ENCODE measurements around the gene LCA5.
"Not testable (repeated sequence)": the region's sequence is repeated elsewhere in the genome, so short reads cannot be mapped to it uniquely, and the experiment has no call there.

The LCA5 gene

GRCh38 chr6:79536585-79536953 is 661 bp downstream of the LCA5 start:
- DNase-seq = no peak

- not testable (repeated sequence) for DNase-seq
These were observed 7.7 kb downstream of the LCA5 start for GRCh38 chr6:79529567-79529966.

- no peak for DNase-seq
These were observed 10.3 kb downstream of the LCA5 start for GRCh38 chr6:79526897-79527296.

- DNase-seq = no peak
These were observed 11.7 kb downstream of the LCA5 start for GRCh38 chr6:79525272-79526100.

GRCh38 chr6:79524065-79524464 is 13.2 kb downstream of the LCA5 start:
- no peak for DNase-seq

- no peak for DNase-seq
These were observed 14.6 kb downstream of the LCA5 start for GRCh38 chr6:79522609-79523008.

- no peak for DNase-seq
These were observed 16.7 kb downstream of the LCA5 start for GRCh38 chr6:79520534-79520933.

- no peak for DNase-seq
These were observed 18.4 kb downstream of the LCA5 start for GRCh38 chr6:79518842-79519241.

GRCh38 chr6:79515436-79515835 is 21.8 kb downstream of the LCA5 start:
- DNase-seq = no peak

GRCh38 chr6:79513111-79513510 is 24.1 kb downstream of the LCA5 start:
- no peak for DNase-seq

GRCh38 chr6:79512014-79512413 is 25.2 kb downstream of the LCA5 start:
- DNase-seq = no peak

GRCh38 chr6:79510707-79511106 is 26.5 kb downstream of the LCA5 start:
- DNase-seq = no peak

GRCh38 chr6:79506251-79506650 is 31.0 kb downstream of the LCA5 start:
- DNase-seq = no peak

- no peak for DNase-seq
These were observed 32.9 kb downstream of the LCA5 start for GRCh38 chr6:79504372-79504771.

GRCh38 chr6:79498842-79499241 is 38.4 kb downstream of the LCA5 start:
- DNase-seq = no peak

- DNase-seq = no peak
These were observed 42.0 kb downstream of the LCA5 start for GRCh38 chr6:79495246-79495645.

GRCh38 chr6:79494841-79495240 is 42.4 kb downstream of the LCA5 start:
- DNase-seq = no peak

GRCh38 chr6:79470728-79471127 is 66.5 kb downstream of the LCA5 start:
- no peak for DNase-seq

GRCh38 chr6:79469376-79470246 is 67.6 kb downstream of the LCA5 start:
- no peak for DNase-seq

- no peak for DNase-seq
These were observed 68.6 kb downstream of the LCA5 start for GRCh38 chr6:79468587-79468986.

GRCh38 chr6:79468116-79468515 is 69.1 kb downstream of the LCA5 start:
- no peak for DNase-seq

- DNase-seq = peak in 1 of 2 donors; percentile 65
These were observed 69.5 kb downstream of the LCA5 start for GRCh38 chr6:79467716-79468115.

GRCh38 chr6:79466207-79466834 is 70.9 kb downstream of the LCA5 start:
- DNase-seq = peak in 1 of 2 donors; percentile 42

GRCh38 chr6:79465381-79465780 is 71.8 kb downstream of the LCA5 start:
- DNase-seq = no peak
